Thoracic aorta (tissue), 2 donors: ENCODE data around the gene CCDC27. TPM values are rescaled to one million over a fixed set of nuclear protein-coding genes. Genes with fewer than 3 reads are reported as not detected.

Experiments
- ATAC-seq: fragments of 150-250 bp; one replicate; pipeline ENCODE4 v1.8.0; 2017; ENCODE audit warnings: low read depth; ENCODE audit not compliant: insufficient number of reproducible peaks, low FRiP score
- DNase-seq: peaks from one replicate; pipeline ENCODE4 v3.0.0-alpha.2; 2020; ENCODE audit warnings: low spot score
- H3K27ac ChIP-seq, 2 donors: fragments of 200-600 bp; sonication (generic); 1 replicate in 1 of 2; 2 replicates in 1 of 2; pipeline ENCODE4 v1.5.1; 2016; ENCODE audit warnings: mild to moderate bottlenecking in 2 of 2, moderate library complexity in 2 of 2
- H3K27me3 ChIP-seq: fragments of 200-600 bp; sonication (generic); replicated peaks from 2 replicates; pipeline ENCODE4 v1.6.0; 2016; ENCODE audit warnings: mild to moderate bottlenecking; ENCODE audit not compliant: insufficient read depth
- H3K36me3 ChIP-seq: fragments of 200-600 bp; sonication (generic); one replicate; pipeline ENCODE4 v1.5.1; 2016
- H3K4me1 ChIP-seq, 2 donors: fragments of 200-600 bp; sonication (generic); 1 replicate in 1 of 2; 2 replicates in 1 of 2; pipeline versions ENCODE4 v1.5.1 to v1.6.0; 2016; ENCODE audit warnings: low read depth in 2 of 2, mild to moderate bottlenecking in 1 of 2; ENCODE audit not compliant: control insufficient read depth in 1 of 2
- H3K4me3 ChIP-seq: fragments of 200-600 bp; sonication (generic); 2 replicates; pipeline ENCODE4 v1.5.1; 2016; ENCODE audit warnings: mild to moderate bottlenecking
- H3K9me3 ChIP-seq: fragments of 200-600 bp; sonication (generic); 2 replicates; pipeline ENCODE4 v1.5.1; 2016
- CTCF ChIP-seq: fragments of 200-600 bp; sonication (generic); IDR thresholded peaks from one replicate; pipeline ENCODE4 v1.5.1; 2019; ENCODE audit warnings: antibody characterized with exemption
- total RNA-seq, 2 donors: library from RNA; depleted of rRNA; stranded (reverse); fragments of >200 nt; gene quantifications; one replicate each; pipeline versions ENCODE4 v1.1.0 to v1.2.3, GENCODE V29; 2016

CCDC27 gene
- total RNA-seq, 2 donors from 2014 or later = not detected

GRCh38 chr1:3738943-3739342 lies 13.3 kb upstream of the CCDC27 start:
- H3K36me3 ChIP-seq = peaks cover 22% of the 10 kb centered on the region
- H3K27me3 ChIP-seq = no peaks in the 10 kb centered on the region
- no peak for TF ChIP-seq CTCF

GRCh38 chr1:3740042-3740441 lies 12.2 kb upstream of the CCDC27 start:
- no peaks in the 10 kb centered on the region for H3K27me3 ChIP-seq
- no peak for TF ChIP-seq CTCF
- H3K9me3 ChIP-seq = no peaks in the 10 kb centered on the region
- H3K36me3 ChIP-seq = peaks cover 22% of the 10 kb centered on the region
- ATAC-seq (no peak), DNase-seq (no peak)
- no peak overlapping the region for H3K4me3 ChIP-seq
- H3K27ac ChIP-seq = no peak overlapping the region
- peaks cover 0 to 4% of the 10 kb centered on the region in 2 donors for H3K4me1 ChIP-seq

More at GRCh38 chr1:3738943-3739342, 13.3 kb upstream of the CCDC27 start:
- Histone ChIP-seq H3K4me1 (peaks cover 0 to 4% of the 10 kb centered on the region in 2 donors), H3K27ac (no peak overlapping the region), H3K9me3 (no peaks in the 10 kb centered on the region), H3K4me3 (no peak overlapping the region)
- ATAC-seq (no peak), DNase-seq (no peak)

GRCh38 chr1:3740752-3741151 lies 11.5 kb upstream of the CCDC27 start:
- H3K4me1 ChIP-seq = peaks cover 0 to 4% of the 10 kb centered on the region in 2 donors
- DNase-seq (no peak), ATAC-seq (no peak)
- no peak overlapping the region for H3K27ac ChIP-seq
- TF ChIP-seq CTCF = no peak
- H3K9me3 ChIP-seq = no peaks in the 10 kb centered on the region
- H3K36me3 ChIP-seq = peaks cover 22% of the 10 kb centered on the region
- no peaks in the 10 kb centered on the region for H3K27me3 ChIP-seq
- no peak overlapping the region for H3K4me3 ChIP-seq

GRCh38 chr1:3741566-3742438 lies 10.4 kb upstream of the CCDC27 start:
- H3K27ac ChIP-seq = no peak overlapping the region
- H3K4me1 ChIP-seq = peaks cover 3 to 10% of the 10 kb centered on the region in 2 donors
- DNase-seq = no peak
- no peaks in the 10 kb centered on the region for H3K27me3 ChIP-seq
- peaks cover 22% of the 10 kb centered on the region for H3K36me3 ChIP-seq
- TF ChIP-seq CTCF = no peak
- no peaks in the 10 kb centered on the region for H3K9me3 ChIP-seq
- no peak for ATAC-seq
- no peak overlapping the region for H3K4me3 ChIP-seq

- ATAC-seq = no peak
- Histone ChIP-seq H3K27me3 (no peaks in the 10 kb centered on the region), H3K9me3 (no peaks in the 10 kb centered on the region), H3K27ac (no peak overlapping the region), H3K36me3 (peaks cover 22% of the 10 kb centered on the region), H3K4me1 (peaks cover 5 to 13% of the 10 kb centered on the region in 2 donors), H3K4me3 (no peak overlapping the region)
- DNase-seq = no peak
- TF ChIP-seq CTCF = no peak
These were observed 9.6 kb upstream of the CCDC27 start for GRCh38 chr1:3742439-3743298.
